GM19438 (cell line): ENCODE results near the gene ALX1.
"Not testable (repeated sequence)": the region's sequence is repeated elsewhere in the genome, so short reads cannot be mapped to it uniquely, and the experiment has no call there.

ENCODE experiments used
- ATAC-seq: cut with Tn5 transposase; IDR thresholded peaks from one replicate; pipeline ENCODE4 v1.9.1; 2021; ENCODE audit warnings: low read depth; ENCODE audit not compliant: unreplicated experiment

The ALX1 gene

DNA sequence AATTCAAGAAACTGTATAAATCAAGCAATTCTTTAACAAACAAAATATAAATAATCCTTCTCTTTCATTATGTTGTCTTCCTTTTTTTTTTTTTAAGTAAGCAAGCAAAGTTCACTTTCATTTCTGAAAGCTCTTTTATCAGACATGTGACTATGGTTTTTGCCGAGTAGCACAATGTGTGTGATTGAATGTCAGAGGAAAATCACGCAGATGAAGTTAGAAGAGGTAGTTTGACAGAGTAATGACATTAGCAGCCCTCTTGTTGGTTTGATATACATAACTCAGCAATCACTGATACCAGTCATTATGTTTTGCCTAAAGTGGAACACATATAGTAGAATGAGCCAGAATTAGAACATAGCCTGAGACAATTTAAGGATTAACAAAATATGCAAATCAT is 19.0 kb downstream of the ALX1 start:
- no peak for ATAC-seq

DNA sequence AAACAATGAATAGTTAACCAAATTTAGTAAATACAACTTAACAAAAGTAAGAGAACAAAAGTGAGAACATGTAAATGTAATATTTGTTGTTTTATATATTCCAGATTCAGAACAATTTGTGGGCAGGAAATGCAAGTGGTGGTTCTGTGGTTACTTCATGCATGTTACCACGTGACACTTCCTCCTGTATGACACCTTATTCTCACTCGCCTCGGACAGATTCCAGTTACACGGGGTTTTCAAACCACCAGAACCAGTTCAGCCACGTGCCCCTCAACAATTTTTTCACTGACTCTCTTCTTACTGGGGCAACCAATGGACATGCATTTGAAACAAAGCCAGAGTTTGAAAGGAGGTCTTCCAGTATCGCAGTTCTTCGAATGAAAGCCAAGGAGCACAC is 21.0 kb downstream of the ALX1 start:
- ATAC-seq, result no peak

DNA sequence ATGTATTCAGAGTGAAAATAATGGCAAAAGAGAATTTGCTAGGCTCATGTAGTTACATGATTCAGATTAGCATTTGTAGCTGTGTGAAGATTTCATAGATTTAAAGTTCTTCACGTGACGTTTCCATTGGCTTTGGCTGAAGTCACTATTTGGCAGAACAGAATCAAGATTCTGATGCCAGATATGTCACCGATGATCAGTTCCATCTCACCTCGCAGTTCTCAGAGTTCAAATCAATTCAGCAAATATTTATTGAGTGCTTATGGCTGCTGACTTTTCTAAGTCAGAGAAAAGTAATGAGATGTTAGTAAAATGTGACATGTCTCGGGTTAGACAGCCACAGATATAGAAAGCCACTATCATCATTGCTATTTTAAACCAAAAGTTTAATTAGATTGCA is 28.4 kb downstream of the ALX1 start:
- ATAC-seq, result no peak

DNA sequence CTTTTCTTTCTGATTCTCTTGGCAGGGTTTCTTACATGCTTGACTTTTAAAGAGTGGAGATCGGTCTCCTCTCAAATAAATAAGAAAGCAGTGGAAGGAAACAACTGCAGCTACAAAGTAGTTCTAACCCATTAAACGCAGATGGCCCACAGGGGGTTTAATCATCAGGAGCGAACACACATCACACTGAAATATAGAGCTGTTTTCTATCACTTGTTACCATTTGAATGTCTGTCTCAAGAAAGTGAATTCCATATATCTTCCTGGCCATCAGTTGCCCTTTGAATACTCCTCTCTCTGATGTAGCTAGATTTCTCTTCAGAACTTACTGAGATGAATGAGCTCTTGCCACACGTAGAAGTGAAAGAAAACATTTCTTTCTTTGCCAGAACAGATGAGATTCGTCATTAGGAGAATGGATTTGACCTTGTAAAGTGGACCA is 29.1 kb downstream of the ALX1 start:
- no peak for ATAC-seq

DNA sequence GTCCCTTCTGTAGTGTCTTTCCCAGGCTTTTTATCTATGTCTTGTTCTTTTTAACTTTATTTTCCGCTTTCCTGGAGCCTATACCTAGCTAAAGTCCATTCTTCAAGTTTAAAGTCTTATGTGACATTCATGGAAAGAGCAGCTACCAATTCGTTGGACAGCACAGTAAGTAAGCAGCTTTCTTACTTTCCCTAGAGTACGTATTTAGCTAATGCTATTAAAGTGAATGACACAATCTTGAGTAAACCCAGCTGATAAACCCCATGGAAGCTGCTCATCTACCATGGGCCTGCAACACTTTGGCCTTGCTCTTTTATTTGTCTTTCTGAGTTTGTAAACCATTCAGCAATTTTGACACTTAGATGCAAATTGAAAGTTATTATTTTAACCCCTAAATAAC is 30.0 kb downstream of the ALX1 start:
- ATAC-seq, result no peak

DNA sequence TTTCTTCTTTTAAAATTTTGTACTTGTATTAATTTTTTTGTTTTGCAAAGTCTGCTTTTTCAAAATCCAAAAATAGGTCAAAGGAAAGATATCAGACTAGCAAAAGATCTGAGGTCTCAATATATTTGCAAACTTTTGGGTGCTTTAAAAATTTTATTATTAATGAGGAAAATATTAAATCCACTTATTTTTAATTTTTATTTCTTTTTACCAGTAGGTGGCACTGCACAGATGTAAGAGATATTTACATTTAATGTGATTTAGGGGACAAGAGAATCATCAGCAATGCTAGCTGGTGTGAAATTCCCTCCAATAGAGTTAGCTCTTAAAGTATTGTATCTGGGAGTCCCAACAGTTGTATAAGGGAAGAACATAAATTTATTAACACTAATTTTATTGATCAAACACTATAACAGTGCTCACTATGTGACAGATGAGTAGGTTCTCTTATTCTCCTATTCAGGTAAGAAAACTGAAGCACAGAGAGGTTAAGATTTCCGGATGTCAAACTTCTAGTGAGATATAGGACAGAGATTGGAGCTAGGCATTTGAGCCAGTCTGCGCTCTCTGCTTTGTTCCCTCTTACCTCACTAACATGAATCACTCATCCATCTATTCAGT is 30.5 kb downstream of the ALX1 start:
- ATAC-seq, result no peak

DNA sequence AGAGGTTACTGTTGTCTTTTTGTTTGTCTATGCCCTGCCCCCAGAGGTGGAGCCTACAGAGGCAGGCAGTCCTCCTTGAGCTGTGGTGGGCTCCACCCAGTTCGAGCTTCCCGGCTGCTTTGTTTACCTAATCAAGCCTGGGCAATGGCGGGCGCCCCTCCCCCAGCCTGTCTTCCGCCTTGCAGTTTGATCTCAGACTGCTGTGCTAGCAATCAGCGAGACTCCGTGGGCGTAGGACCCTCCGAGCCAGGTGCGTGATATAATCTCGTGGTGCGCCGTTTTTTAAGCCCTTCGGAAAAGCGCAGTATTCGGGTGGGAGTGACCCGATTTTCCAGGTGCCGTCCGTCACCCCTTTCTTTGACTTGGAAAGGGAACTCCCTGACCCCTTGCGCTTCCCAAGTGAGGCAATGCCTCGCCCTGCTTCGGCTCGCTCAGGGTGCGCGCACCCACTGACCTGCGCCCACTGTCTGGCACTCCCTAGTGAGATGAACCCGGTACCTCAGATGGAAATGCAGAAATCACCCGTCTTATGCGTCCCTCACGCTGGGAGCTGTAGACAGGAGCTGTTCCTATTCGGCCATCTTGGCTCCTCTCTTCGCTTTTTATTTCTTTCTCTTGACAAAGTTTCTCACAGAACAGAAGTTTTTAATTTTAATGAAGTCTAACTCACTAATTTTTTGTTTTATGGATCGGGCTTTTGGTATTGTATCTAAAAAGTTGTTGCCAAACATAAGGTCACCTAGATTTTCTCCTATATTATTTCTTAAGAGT is 38.0 kb downstream of the ALX1 start:
- ATAC-seq, result not testable (repeated sequence)

DNA sequence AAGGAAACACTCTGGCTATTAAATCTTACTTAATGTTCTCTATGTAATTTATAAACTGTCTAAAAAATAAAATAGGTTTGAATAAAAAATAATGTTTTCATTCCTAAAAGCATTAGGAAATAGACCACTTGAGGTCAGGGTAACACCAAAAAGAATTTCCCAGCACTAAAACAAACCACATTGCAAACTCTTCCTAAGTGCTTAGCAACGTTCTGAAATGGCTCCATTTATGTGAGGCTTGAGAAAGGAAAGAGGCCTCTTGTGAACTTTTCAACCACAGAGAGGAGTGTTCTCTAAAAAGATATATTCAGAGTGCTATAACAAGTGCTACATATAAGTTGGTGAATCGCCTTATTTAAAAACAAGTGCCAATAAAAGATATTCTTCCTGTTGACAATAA is 42.7 kb downstream of the ALX1 start:
- ATAC-seq, result no peak

DNA sequence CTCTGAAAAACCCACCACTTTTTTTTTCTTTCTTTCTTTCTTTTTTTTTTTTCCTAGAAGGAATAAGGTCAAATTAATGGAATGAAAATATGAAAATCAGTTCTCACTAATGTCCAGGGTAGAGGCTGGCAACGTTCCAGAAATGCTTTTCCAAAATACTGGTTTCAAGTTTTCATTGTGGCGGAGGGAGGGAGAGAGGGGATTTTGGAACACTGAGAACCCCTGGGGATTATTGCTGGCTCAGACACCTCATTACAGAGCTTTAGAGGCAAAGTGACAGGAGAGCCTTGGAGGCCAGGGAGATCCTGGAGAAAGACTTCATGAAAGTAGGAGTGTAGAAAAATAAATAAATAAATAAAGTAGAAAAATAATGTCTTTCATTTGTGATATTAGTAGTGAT is 45.4 kb downstream of the ALX1 start:
- no peak for ATAC-seq

DNA sequence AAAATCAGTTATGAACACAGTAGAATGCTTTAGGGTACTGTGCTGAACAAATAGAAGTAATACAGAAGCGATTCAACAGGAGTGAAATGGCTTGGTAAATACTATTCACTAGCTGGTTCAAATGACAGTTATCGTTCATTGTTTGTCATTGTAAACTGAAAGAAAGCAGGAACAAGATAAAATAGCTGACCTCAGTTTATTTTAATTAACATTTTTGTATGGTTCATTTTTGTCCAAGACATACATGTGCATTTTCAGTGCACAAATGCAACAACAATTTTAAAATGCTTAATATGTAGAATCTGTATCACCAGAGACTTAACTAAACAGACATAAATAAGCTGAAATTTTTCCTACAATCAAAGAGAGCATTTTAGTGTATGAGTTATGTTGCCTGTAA is 49.9 kb downstream of the ALX1 start:
- ATAC-seq, result no peak

DNA sequence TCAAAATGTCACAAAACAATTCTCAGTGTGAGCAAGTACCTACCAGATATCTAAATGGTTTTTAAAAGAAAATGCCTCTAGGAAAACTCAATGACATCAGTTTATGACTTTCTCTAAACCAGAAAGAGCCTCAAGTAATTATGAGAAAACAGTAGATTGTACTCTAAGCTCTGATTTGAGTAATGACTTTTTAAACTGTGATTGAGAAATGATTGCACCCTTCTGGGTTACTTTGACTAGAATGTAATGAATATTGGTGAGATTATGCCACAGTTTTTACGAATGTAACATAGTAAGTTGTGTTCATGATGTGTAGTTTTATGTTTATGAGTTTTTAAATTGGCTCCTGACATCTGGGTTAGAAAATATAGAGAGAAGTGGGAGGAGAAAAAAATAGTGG is 68.8 kb downstream of the ALX1 start:
- ATAC-seq, result no peak

DNA sequence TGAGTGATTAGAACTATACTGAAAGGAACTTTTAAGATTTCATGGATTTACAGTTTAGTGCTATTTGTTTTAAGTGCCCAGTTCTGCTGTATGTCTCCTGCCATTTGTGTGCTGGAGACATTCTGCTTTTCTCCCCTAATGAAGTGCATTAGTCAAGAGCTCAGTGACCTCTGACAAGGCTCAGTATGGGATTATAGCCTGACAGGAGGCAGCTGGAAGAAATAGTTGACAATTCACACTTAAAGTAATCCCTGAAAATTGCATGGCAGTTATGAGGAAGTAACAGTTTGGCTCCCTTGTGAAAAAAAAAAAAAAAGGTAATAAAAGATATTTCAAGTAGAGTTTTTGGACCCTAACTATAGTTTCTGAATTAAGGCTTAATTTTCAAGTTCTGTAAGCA is 70.3 kb downstream of the ALX1 start:
- ATAC-seq, result no peak
